HG03064 (cell line): ENCODE results near the gene MAN1B1.

ENCODE experiments used
- ATAC-seq: cut with Tn5 transposase; IDR thresholded peaks from one replicate; pipeline ENCODE4 v1.9.1; 2021; ENCODE audit warnings: low read depth; ENCODE audit not compliant: unreplicated experiment

Gene MAN1B1

DNA sequence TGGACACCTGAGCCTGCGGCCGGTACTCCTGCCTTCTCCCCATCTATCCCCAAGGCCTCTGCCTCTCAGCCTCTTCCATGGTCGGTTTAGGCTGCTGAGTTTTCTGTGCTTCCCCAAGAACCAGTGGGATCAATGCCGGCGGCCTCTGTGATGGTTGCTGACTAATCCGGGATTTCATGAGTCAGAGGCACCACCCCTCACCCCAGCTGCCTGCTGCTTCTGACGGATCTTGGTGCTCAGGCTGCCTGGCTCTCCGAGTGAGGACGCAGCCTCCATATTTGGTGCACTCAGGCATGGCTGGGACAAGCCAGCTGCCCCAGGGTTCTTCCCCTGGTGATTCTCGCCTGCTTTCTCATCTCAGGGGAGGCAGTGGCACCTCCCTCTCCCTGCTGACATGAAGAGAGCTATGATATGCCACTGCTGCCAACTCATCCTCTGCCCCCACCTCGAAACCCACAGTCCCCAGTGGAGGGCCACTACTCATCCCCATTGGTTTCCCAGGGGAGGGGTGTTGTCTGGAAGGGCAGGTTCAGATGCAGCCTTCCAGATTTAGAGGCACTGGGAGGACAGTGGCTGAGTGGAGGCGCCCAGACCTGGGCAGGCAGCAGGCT is 3.3 kb upstream of the MAN1B1 start:
- no peak for ATAC-seq

DNA sequence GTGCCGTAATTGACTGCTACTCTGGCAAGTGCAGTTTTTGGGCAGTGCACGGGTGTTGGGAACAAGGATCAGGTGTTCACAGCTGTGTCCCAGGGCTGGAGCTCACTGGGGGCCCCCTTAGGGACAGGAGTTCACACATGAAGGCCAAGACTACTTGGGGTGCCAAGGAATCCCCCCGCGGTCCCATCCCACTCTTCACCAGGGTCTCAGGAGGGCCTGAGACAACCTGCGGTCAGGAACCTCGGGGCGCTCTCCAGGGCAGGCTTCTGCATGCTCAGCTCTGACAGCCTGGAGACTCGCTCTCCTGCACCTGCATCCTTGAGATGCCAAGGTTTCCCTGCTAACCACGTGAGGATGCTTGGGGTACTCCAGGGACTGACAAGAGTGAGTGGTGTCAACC is 2.3 kb upstream of the MAN1B1 start:
- no peak for ATAC-seq

DNA sequence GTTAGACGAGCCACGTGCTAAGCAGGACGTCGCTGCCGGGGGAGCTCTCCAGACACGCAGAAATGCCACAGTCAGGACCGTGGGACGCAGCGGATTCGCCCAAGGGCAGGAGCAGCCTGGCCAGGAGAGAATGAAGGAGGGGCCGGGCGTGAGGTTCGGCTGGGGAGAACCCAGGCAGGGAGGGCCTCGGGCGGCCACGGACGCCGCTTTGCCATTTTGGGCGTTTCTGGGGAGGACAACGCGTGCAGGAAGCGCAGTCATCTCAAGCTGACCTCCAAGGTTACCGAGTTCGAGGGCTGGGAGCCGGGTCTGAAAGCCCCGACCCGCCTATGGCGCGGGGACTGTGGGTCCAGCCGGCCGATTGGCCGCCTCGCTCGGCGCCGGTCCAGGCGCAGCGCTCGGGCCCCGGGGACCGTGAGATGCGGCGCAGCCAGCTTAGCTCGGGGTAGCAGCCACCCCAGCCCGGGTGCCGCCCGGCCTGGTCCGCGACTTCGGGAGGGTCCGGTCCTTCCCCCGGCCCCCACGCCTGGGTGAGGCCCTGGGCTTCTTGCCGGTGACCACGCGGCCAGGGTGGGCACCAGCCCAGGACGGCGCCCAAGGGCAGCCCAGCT is 760 bp upstream of the MAN1B1 start:
- peak; percentile 3 for ATAC-seq

DNA sequence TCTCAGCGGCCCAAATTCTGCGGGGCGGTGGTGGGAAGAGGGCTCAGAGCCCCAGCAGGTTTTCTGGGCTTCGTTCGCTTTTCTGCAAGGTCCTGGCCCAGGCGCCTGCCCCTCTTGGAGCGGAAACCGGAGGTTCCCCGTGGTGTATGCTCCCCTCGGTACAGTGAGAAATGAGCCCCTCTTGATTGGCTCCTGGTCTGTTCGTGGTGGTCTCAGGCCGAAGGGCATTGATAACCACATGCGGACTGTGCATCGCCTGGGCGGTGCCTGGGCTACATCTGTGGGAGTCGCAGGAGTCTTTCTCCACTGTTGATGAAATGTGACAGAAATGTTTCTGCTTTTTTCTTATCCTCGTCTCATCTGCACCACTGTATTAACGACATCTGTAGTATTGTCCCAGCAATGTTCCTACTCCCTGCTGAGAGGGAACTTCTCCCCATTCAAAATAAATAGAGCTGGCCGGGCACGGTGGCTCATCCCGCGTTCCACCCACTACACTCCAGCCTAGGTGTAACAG is 682 bp downstream of the MAN1B1 start:
- no peak for ATAC-seq

DNA sequence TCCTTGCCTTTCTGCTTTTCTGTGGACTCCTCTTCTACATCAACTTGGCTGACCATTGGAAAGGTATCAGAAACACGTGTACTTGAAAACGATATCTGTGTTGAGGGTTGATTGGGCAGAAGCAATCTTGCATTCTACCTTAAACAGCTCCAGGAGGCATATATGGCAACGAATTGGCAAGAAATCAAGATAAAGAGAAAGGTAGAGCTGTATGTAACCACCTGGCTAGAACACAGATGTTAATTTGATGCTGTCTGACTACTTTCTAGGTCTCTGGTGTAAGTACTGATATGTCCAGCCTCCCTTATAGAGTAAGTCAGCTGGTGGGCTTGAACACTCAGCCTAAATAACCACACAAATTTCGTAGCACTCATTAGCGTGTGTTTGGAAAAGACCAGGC is 1.3 kb downstream of the MAN1B1 start:
- ATAC-seq, result no peak

DNA sequence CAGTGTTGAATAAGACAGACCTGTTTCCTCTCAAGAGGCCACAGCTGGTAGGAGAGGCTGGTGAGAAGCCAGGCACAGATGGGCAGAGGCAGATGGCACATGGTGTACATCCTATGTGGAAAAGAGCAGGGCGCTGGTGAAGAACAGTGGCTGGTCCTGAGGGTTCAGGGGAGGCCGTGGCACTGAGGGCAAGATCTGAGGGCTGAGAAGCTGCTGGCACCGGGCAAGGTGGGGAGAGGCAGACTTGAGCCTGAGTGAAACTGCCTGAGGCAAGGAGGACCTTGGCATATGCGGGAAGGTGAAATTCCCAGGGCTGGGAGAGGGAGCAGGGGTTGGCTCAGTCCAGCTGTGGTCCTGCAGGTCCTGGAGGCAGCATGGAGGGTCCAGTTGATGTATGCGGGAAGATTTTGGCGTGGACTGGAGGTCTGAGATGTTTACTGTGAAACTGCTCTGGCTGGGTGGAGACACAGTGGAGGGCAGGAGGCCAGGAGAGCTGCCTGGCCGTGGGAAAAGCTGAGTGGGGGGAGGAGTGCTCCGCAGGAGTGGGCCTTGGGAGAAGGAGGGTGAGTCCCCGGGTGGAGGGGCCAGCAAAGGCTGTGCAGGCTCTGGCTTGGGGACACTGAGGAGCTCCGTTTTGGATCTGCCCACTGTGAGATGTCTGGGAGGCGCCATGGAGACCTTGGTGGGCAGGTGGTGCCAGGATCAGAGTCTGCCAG is 2.6 kb downstream of the MAN1B1 start:
- no peak for ATAC-seq

DNA sequence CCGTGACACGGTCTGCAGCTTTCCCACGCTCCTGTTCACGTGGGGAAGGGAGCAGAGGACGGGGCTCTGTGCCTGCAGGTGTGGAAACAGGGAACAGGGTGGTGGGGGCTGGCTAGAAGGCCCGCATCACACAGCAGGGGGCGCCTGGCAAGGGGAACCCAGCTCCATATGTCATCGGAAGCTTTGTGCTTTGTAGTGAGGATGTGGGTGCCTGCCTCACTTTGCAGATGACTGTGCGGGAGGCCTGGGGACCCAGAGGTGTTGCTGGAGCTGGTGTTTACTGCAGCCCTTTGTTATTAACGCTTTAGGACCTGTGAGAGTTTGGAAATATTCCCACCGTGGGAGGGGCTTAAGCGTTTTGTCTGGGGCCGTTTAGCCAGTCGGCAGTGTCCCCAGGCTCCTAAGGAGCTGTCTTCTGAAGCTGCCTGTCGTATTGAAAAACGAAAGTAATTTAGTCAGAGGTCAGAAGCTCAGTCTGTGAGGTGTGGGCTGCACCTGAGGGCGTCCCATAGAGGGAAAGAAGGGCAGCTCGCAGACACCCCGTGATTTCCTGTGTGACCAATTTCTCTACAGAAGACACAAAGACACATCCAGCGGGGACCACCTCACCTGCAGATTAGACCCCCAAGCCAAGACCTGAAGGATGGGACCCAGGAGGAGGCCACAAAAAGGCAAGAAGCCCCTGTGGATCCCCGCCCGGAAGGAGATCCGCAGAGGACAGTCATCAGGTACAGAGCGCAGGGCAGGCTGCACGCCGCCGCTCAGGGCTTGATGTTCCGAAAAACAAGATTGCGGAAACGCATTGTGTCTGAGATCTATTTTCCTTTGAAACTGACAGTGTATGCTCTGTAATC is 9.1 kb downstream of the MAN1B1 start:
- peak; percentile 76 for ATAC-seq

DNA sequence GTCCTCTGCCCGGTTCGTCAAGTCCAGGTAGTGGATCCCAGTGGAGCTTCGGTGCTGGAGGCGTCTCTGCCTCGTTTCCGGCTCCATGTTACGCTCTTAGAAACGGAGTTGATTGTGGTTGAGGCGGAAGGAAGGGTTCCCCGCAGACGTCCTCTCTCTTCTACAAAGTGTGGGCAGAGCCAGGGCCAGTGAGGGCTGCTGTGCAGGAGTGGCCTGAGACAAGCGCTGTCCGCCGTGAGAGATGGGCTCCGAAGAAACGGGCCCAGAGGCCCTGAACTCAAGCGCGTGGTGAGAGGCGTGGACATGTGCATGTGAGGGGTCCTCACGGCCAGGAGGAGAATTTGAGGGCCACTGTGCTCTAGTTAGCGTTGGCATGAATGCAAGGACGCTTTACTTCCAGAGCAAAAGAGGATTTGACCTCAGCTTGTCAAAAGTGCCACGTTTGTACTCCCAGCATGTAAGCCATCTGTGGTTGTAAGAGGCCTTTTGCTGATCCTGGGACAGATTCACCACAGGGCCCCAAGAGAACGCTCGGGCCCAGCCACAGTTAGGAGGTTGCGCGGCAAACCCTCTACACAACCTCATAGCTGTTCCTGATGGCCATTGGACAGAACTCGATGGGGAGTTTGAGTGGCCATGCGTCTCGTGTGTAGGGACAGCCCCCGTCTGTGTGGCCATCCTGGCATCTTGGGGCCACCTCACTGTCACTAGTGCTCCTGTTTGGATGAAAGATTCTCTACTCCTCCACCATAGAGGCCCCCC is 10.2 kb downstream of the MAN1B1 start:
- no peak for ATAC-seq

DNA sequence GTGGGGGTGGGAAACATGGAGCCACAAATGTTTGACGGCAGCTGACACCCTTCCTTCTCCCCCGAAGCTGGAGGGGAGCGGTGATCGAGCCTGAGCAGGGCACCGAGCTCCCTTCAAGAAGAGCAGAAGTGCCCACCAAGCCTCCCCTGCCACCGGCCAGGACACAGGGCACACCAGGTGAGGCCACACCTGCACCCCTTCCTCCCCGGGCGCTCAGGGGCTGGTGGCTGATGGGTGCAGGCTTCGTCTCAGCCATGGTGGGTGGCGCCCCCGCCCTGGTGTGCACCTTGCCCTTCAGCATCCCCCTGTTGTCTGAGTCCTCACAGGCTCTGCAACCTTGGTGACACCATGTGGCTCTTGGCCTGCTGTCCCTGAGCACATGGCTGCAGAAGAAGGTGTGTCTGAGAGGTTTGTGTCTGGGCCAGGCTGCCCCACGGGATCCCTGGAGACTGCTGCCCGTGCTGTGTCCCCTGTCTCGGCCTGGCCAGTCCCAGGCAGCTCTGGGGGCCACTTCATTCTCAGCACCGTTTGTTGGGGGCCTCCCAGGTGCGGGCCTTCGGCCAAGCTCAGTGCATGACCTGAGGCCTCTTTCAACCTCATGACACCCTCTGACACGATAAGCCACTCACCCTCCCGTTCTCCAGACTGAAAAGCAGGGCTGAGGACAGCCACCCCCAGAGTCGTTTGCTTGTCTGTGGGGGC is 11.1 kb downstream of the MAN1B1 start:
- no peak for ATAC-seq

DNA sequence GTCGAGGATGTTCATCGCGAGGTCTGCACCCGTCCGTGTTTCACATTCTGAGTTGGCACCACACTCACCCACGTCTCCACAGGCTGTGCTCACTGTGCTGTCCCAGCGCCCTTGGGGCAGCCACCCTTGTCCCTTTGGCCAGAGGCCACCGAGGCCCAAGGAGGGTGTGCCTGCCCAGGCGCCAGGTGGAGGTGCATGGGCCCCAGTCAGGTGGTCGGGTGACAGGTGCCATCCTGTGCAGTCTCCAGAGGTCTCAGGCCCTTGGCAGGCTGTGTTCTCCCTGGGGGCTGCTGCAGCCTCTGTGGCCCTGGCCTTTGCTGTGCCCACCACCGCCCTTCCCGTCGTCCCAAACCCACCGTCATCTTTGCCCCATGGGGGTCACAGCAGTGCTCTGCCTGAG is 12.4 kb downstream of the MAN1B1 start:
- ATAC-seq, result no peak

DNA sequence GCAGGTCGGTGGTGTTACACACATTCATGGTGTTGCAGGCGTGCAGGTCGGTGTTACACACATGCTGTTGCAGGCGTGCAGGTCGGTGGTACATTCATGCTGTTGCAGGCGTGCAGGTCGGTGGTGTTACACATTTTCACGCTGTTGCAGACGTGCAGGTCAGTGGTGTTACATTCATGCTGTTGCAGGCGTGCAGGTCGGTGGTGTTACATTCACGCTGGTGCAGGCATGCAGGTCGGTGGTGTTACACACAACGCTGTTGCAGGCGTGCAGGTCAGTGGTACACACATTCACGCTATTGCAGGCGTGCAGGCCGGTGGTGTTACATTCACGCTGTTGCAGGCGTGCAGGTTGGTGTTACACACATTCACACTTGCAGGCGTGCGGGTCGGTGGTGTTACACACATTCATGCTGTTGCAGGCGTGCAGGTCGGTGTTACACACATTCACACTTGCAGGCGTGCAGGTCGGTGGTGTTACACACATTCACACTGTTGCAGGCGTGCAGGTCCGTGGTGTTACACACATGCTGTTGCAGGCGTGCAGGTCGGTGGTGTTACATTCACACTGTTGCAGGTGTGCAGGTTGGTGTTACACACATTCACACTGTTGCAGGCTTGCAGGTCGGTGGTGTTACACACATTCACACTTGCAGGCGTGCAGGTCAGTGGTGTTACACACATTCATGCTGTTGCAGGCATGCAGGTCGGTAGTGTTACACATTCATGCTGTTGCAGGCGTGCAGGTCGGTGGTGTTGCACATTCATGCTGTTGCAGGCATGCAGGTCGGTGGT is 16.6 kb downstream of the MAN1B1 start:
- no peak for ATAC-seq

DNA sequence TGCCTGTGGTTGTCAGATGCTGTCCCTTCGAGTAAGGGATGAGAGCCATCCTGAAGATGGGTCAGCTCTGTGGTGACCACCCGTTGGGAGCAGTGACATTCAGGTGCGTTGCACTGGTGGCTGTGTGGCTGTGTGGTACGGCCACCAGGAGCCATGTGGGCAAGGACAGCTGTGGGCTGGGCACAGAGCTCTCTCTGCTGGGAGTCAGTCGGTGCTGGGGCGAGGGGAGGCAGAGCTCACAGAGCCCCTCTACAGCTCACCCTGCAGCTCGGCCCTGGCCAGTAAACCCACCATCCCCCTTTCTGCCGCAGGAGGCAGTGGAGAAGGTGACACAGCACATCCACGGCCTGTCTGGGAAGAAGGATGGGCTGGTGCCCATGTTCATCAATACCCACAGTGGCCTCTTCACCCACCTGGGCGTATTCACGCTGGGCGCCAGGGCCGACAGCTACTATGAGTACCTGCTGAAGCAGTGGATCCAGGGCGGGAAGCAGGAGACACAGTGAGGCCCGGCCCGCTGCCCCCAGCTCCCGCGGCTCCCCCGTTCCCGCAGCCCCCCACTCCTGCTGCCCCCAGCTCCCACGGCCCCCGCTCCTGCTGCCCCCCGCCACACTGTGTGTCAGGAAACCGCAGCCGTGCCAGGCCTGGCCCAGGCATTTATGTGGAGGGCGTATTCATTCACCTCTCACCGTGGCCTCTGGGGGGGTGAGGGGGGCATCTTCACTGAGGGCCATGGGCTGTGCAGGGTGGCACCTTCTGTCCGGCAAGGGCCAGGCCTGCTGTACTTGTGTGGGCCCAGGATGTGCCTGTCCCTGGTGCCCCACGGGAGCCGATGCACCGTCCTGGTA is 19.3 kb downstream of the MAN1B1 start:
- ATAC-seq, result no peak

DNA sequence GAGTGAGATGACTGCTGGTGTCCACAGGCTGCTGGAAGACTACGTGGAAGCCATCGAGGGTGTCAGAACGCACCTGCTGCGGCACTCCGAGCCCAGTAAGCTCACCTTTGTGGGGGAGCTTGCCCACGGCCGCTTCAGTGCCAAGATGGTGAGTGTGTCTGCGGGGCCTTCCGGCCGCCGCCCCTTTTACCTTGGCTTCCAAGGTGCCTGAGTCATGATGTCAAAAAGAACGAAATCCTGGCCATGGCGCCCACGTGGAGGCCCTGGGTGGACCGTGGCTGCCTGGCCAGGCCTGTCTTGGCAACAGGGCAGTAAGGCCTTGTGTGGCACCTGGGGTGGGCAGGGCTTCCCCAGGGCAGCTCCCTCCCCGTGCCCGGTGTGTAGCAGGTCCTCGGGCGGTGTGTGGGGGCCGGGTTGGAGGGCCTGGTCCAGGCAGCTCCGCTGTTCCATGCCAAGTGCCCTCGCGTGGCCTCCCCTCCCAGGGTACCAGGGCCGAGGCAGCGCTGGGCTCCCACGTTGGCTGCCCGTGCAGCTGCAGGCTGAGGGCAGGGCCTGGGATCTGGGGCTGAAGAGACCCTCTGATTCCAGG is 20.0 kb downstream of the MAN1B1 start:
- ATAC-seq, result no peak

DNA sequence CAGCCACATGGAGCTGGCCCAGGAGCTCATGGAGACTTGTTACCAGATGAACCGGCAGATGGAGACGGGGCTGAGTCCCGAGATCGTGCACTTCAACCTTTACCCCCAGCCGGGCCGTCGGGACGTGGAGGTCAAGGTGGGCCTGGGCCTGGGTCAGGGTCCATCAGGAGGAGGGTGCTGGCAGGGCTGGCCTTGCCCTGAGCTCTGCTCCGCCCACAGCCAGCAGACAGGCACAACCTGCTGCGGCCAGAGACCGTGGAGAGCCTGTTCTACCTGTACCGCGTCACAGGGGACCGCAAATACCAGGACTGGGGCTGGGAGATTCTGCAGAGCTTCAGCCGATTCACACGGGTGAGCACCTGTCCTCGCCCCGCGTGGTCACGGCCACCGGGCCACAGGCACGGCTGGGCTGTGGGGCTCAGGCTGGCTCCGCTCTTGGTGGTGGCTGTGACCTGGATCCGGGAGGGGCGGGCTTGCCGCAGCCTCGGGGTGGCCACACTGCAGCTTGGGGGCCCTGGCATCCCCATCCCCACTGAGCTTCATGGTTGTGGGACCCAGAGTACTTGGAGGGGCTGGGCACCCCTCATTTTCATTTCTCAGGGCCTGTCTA is 20.6 kb downstream of the MAN1B1 start:
- no peak for ATAC-seq

DNA sequence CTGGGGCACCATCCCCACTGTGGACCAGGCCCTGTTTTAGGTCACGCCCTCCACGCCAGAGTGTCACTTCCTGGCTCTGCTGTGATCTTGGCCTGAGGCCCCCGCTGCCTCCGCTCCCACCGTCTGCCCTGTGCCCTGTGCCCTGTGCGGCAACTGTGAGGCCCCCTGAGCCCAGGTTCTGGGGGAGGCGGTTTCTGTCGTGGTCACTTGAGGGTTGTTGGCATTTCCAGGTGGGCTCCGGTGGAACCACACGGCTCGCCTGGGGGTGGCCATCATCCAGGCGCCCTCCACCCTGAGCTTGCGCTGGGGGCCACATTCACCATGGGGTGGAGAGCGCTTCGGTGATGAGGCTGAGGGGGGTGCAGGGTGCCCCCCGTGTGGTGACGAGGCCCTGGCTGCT is 21.2 kb downstream of the MAN1B1 start:
- ATAC-seq, result no peak

DNA sequence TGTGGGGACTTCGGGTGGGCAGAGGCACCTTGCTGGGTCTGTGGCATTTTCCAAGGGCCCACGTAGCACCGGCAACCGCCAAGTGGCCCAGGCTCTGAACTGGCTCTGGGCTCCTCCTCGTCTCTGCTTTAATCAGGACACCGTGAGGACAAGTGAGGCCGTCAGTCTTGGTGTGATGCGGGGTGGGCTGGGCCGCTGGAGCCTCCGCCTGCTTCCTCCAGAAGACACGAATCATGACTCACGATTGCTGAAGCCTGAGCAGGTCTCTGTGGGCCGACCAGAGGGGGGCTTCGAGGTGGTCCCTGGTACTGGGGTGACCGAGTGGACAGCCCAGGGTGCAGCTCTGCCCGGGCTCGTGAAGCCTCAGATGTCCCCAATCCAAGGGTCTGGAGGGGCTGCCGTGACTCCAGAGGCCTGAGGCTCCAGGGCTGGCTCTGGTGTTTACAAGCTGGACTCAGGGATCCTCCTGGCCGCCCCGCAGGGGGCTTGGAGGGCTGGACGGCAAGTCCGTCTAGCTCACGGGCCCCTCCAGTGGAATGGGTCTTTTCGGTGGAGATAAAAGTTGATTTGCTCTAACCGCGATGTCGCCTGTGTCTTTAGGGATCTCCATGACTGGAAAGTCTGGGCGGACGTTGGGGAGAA is 21.9 kb downstream of the MAN1B1 start:
- ATAC-seq, result no peak
